Measurements from ENCODE around the gene LRIG2. TPM values are rescaled to one million over a fixed set of nuclear protein-coding genes. Genes with fewer than 3 reads are reported as not detected.

The LRIG2 gene
- total RNA-seq, 4 donors from 2014 or later: 8.6 to 13.6 (median 10.7) TPM

GRCh38 chr1:113031171-113031933 lies 41.6 kb upstream of the LRIG2 start:
- H3K27ac ChIP-seq: no peak overlapping the region
- WGBS, 2 donors (ENCODE audit: low coverage in 1 of 2): 84 to 86% methylated on average over 5 of the region's 8 CpGs
- H3K4me1 ChIP-seq: no peaks in the 10 kb centered on the region
- H3K9me3 ChIP-seq: no peaks in the 10 kb centered on the region
- no peaks in the 10 kb centered on the region for H3K36me3 ChIP-seq
- no peak for TF ChIP-seq POLR2A (IDR thresholded peaks at IDR 0.05)
- no peaks in the 10 kb centered on the region for H3K27me3 ChIP-seq
- H3K4me3 ChIP-seq: no peak overlapping the region
- ATAC-seq: no peak

GRCh38 chr1:113035086-113035485 lies 37.9 kb upstream of the LRIG2 start:
- Histone ChIP-seq H3K27me3 (no peaks in the 10 kb centered on the region), H3K4me3 (no peak overlapping the region), H3K4me1 (no peaks in the 10 kb centered on the region), H3K9me3 (no peaks in the 10 kb centered on the region), H3K27ac (no peak overlapping the region), H3K36me3 (no peaks in the 10 kb centered on the region)
- ATAC-seq: no peak
- TF ChIP-seq POLR2AphosphoS5 (IDR thresholded peaks at IDR 0.05): no peak
- 76 to 87% methylated on average over 3 to 5 of the region's 5 CpGs for WGBS, 2 donors (ENCODE audit: low coverage in 1 of 2)

GRCh38 chr1:113036639-113037321 lies 36.2 kb upstream of the LRIG2 start:
- WGBS, 2 donors (ENCODE audit: low coverage in 1 of 2): 53 to 67% methylated on average over 1 to 2 of the region's 2 CpGs
- no peaks in the 10 kb centered on the region for H3K4me1 ChIP-seq

GRCh38 chr1:113040041-113040440 lies 33.0 kb upstream of the LRIG2 start:
- no peaks in the 10 kb centered on the region for H3K9me3 ChIP-seq
- H3K27ac ChIP-seq: no peak overlapping the region
- WGBS, 2 donors (ENCODE audit: low coverage in 1 of 2): 33 to 52% methylated on average over 2 of the region's 2 CpGs
- H3K27me3 ChIP-seq: peaks cover 3% of the 10 kb centered on the region
- no peak overlapping the region for H3K4me3 ChIP-seq
- ATAC-seq: no peak
- TF ChIP-seq CTCF (IDR thresholded peaks at IDR 0.05) (no peak), POLR2AphosphoS5 (IDR thresholded peaks at IDR 0.05) (no peak), POLR2A (IDR thresholded peaks at IDR 0.05) (no peak), EP300 (IDR thresholded peaks at IDR 0.05) (no peak)
- H3K4me1 ChIP-seq: peaks cover 0 to 13% (median 4%) of the 10 kb centered on the region in 3 donors
- H3K36me3 ChIP-seq: no peaks in the 10 kb centered on the region

More at GRCh38 chr1:113036639-113037321, 36.2 kb upstream of the LRIG2 start:
- Histone ChIP-seq H3K36me3 (no peaks in the 10 kb centered on the region), H3K27me3 (no peaks in the 10 kb centered on the region), H3K27ac (no peak overlapping the region), H3K4me3 (no peak overlapping the region), H3K9me3 (no peaks in the 10 kb centered on the region)
- no peak for ATAC-seq
- TF ChIP-seq EP300 (IDR thresholded peaks at IDR 0.05): no peak
- no peak for TF ChIP-seq POLR2A (IDR thresholded peaks at IDR 0.05)
- TF ChIP-seq CTCF (IDR thresholded peaks at IDR 0.05): no peak
- no peak for TF ChIP-seq POLR2AphosphoS5 (IDR thresholded peaks at IDR 0.05)

GRCh38 chr1:113040718-113041412 lies 32.1 kb upstream of the LRIG2 start:
- WGBS, 2 donors (ENCODE audit: low coverage in 1 of 2): 83% methylated on average over 8 of the region's 8 CpGs; no CpG with 5 or more reads in 1 of the 2 donors
- peaks cover 0 to 13% (median 4%) of the 10 kb centered on the region in 3 donors for H3K4me1 ChIP-seq
- no peak overlapping the region for H3K4me3 ChIP-seq
- H3K27ac ChIP-seq: no peak overlapping the region
- no peaks in the 10 kb centered on the region for H3K9me3 ChIP-seq
- peaks cover 11% of the 10 kb centered on the region for H3K27me3 ChIP-seq
- no peak for ATAC-seq
- no peak for TF ChIP-seq POLR2A (IDR thresholded peaks at IDR 0.05)
- TF ChIP-seq POLR2AphosphoS5 (IDR thresholded peaks at IDR 0.05): no peak
- TF ChIP-seq CTCF (IDR thresholded peaks at IDR 0.05): no peak
- no peak for TF ChIP-seq EP300 (IDR thresholded peaks at IDR 0.05)
- no peaks in the 10 kb centered on the region for H3K36me3 ChIP-seq

Data from gastroesophageal sphincter (tissue), 4 donors.